ENCODE data around the gene TTC7B. TPM values are rescaled to one million over a fixed set of nuclear protein-coding genes. Genes with fewer than 3 reads are reported as not detected.

Gene TTC7B
- total RNA-seq, 4 donors from 2014 or later = 8.4 to 11.2 (median 9.2) TPM

- Histone ChIP-seq H3K4me3 (no peak overlapping the region), H3K4me1 (peaks cover 25 to 71% (median 53%) of the 10 kb centered on the region in 4 donors), H3K27ac (peak overlapping the region in 3 of 4 donors; percentile 86 to 91 (median 88)), H3K36me3 (no peaks in the 10 kb centered on the region), H3K27me3 (no peaks in the 10 kb centered on the region), H3K9me3 (no peaks in the 10 kb centered on the region)
- TF ChIP-seq CTCF (IDR thresholded peaks at IDR 0.05) (no peak), EP300 (IDR thresholded peaks at IDR 0.05; ENCODE audit: low read depth) (no peak), POLR2AphosphoS5 (IDR thresholded peaks at IDR 0.05) (no peak), POLR2A (IDR thresholded peaks at IDR 0.05) (no peak)
- intact Hi-C loops (cut with DNase I; ENCODE audit: low total_unique reads) = no loop called here
- in situ Hi-C loops (cut with MboI; ENCODE audit: low pct_ligation_motif_present in 1 of 4, low pct_unique_long_range_greater_than_20kb in 1 of 4, low sequenced_read_pairs in 3 of 4) = no loop called here
- 87 to 100% methylated on average over 2 to 4 of the region's 4 CpGs for WGBS, 2 donors (ENCODE audit: low coverage in 1 of 2)
- DNase-seq = no peak
Measured at GRCh38 chr14:90511252-90511651, 305.0 kb downstream of the TTC7B start.

GRCh38 chr14:90510159-90510558, 306.1 kb downstream of the TTC7B start:
- no peak overlapping the region for H3K4me3 ChIP-seq
- in situ Hi-C loops (cut with MboI; ENCODE audit: low pct_ligation_motif_present in 1 of 4, low pct_unique_long_range_greater_than_20kb in 1 of 4, low sequenced_read_pairs in 3 of 4) (no loop called here), intact Hi-C loops (cut with DNase I; ENCODE audit: low total_unique reads) (no loop called here)
- DNase-seq = peak; percentile 81
- H3K27ac ChIP-seq = peak overlapping the region; percentile 41 to 86 (median 66)
- H3K36me3 ChIP-seq = no peaks in the 10 kb centered on the region
- no peak for TF ChIP-seq CTCF (IDR thresholded peaks at IDR 0.05)
- peak in 2 of 3 donors; percentile 40 to 45 for TF ChIP-seq POLR2AphosphoS5 (IDR thresholded peaks at IDR 0.05)
- TF ChIP-seq EP300 (IDR thresholded peaks at IDR 0.05; ENCODE audit: low read depth) = peak; percentile 3
- no peak for TF ChIP-seq POLR2A (IDR thresholded peaks at IDR 0.05)
- no peaks in the 10 kb centered on the region for H3K27me3 ChIP-seq
- H3K9me3 ChIP-seq = no peaks in the 10 kb centered on the region
- H3K4me1 ChIP-seq = peaks cover 25 to 63% (median 48%) of the 10 kb centered on the region in 4 donors
- WGBS, 2 donors (ENCODE audit: low coverage in 1 of 2) = 37 to 42% methylated on average over 8 to 9 of the region's 9 CpGs

DNA sequence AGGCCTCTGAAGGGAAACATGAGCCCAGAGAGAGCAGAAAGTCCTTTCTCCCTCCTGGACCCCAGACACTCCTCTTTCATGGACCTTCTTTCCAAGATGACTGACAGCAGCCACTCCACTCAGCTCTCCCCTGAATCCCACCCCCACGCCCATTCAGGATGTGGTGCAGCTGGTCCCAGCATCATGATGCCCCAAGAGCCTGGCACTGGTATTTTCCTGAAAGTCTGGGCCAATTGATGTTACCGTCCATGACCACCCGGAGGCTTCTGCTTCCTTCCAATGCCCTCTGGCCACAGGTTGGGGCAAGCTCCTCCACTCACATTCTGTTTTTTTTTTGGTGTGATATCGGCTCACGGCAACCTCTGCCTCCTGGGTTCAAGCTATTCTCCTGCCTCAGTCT, 306.8 kb downstream of the TTC7B start:
- Histone ChIP-seq H3K9me3 (no peaks in the 10 kb centered on the region), H3K27ac (peak overlapping the region in 3 of 4 donors; percentile 36 to 69 (median 47)), H3K27me3 (no peaks in the 10 kb centered on the region), H3K36me3 (no peaks in the 10 kb centered on the region), H3K4me3 (no peak overlapping the region), H3K4me1 (peaks cover 25 to 60% (median 48%) of the 10 kb centered on the region in 4 donors)
- DNase-seq = no peak
- TF ChIP-seq POLR2AphosphoS5 (IDR thresholded peaks at IDR 0.05) (no peak), CTCF (IDR thresholded peaks at IDR 0.05) (no peak), POLR2A (IDR thresholded peaks at IDR 0.05) (no peak), EP300 (IDR thresholded peaks at IDR 0.05; ENCODE audit: low read depth) (no peak)
- intact Hi-C loops (cut with DNase I; ENCODE audit: low total_unique reads) = loop anchor here (10.0 kb wide), 1 partner anchor 85 kb away; no protein-coding TSS in a partner anchor
- in situ Hi-C loops (cut with MboI; ENCODE audit: low pct_ligation_motif_present in 1 of 4, low pct_unique_long_range_greater_than_20kb in 1 of 4, low sequenced_read_pairs in 3 of 4) = no loop called here
- 62 to 70% methylated on average over 2 to 5 of the region's 5 CpGs for WGBS, 2 donors (ENCODE audit: low coverage in 1 of 2)

DNA sequence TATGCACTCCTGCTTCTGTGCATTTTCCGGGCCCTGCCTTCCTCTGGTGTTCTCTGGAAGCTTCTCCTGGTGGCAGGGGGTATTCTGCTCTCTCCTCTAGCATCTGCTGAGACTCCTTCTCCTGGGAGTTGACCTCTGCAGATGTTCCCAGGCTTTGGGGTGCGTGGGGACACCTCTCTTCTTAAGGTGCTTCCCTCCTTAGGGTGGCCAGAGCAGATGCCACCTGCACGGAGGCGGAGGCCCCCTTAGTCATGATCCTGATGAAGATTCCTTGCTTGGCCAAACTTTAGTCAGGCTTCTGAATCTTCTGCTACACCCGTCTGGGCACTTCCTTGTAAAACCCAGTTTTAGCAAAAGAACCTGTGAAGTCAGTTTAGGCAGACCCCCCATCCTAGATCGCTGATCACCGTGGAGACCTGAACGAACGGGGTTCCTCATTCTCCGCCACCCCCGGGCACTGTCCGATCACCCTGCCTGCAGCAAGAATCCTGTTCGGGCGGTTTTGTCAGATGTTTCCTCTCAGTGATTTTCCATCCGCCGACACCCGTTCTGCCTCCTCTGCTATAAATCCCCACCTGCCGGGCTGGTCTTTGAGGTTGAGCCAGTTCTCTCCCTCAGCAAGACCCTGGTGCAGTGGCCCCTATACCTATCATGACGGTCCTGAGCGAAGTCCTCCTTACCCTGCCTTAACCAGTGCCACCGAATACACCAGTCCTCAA, 307.5 kb downstream of the TTC7B start:
- in situ Hi-C loops (cut with MboI; ENCODE audit: low pct_ligation_motif_present in 1 of 4, low pct_unique_long_range_greater_than_20kb in 1 of 4, low sequenced_read_pairs in 3 of 4) = no loop called here
- no peaks in the 10 kb centered on the region for H3K36me3 ChIP-seq
- H3K27me3 ChIP-seq = no peaks in the 10 kb centered on the region
- TF ChIP-seq EP300 (IDR thresholded peaks at IDR 0.05; ENCODE audit: low read depth) = no peak
- TF ChIP-seq CTCF (IDR thresholded peaks at IDR 0.05) = no peak
- no peak for TF ChIP-seq POLR2AphosphoS5 (IDR thresholded peaks at IDR 0.05)
- TF ChIP-seq POLR2A (IDR thresholded peaks at IDR 0.05) = no peak
- DNase-seq = peak; percentile 85
- peak overlapping the region in 2 of 4 donors; percentile 47 to 69 for H3K27ac ChIP-seq
- intact Hi-C loops (cut with DNase I; ENCODE audit: low total_unique reads) = loop anchor here (10.0 kb wide), 1 partner anchor 84 kb away; no protein-coding TSS in a partner anchor
- H3K9me3 ChIP-seq = no peaks in the 10 kb centered on the region
- WGBS, 2 donors (ENCODE audit: low coverage in 1 of 2) = 22 to 50% methylated on average over 1 to 21 of the region's 21 CpGs
- peaks cover 20 to 54% (median 42%) of the 10 kb centered on the region in 4 donors for H3K4me1 ChIP-seq
- no peak overlapping the region for H3K4me3 ChIP-seq
